Measurements from ENCODE around the gene TMEM247.
"Not testable (repeated sequence)": the region's sequence is repeated elsewhere in the genome, so short reads cannot be mapped to it uniquely, and the experiment has no call there.

- TF ChIP-seq, protein P1, sequence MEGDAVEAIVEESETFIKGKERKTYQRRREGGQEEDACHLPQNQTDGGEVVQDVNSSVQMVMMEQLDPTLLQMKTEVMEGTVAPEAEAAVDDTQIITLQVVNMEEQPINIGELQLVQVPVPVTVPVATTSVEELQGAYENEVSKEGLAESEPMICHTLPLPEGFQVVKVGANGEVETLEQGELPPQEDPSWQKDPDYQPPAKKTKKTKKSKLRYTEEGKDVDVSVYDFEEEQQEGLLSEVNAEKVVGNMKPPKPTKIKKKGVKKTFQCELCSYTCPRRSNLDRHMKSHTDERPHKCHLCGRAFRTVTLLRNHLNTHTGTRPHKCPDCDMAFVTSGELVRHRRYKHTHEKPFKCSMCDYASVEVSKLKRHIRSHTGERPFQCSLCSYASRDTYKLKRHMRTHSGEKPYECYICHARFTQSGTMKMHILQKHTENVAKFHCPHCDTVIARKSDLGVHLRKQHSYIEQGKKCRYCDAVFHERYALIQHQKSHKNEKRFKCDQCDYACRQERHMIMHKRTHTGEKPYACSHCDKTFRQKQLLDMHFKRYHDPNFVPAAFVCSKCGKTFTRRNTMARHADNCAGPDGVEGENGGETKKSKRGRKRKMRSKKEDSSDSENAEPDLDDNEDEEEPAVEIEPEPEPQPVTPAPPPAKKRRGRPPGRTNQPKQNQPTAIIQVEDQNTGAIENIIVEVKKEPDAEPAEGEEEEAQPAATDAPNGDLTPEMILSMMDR (IDR thresholded peaks at IDR 0.05): not testable (repeated sequence)
- not testable (repeated sequence) for TF ChIP-seq POLR2A (IDR thresholded peaks at IDR 0.05)
Measured at GRCh38 chr2:46477462-46477861, 1.9 kb upstream of the TMEM247 start.
